Measurements from ENCODE around the gene CTTN.

Gene CTTN

DNA sequence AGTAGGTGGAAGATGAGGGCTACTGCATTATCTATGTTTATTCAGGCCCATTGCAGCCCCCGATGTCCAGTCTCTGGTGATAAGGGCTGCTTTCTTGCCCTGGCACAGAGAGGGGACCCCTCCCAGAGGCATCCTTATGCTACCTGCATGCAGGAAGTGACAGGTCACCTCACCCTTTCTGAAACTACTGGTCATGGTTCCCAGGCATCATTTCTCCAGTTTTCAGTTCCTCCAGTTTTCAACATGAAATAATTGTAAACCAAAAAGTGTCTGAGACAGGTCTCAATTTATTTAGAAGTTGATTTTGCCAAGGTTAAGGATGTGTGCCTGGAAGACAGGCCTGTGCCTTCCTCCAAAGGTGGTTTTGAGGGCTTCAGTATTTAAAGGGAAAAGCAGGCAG lies 57.0 kb downstream of the CTTN start:
- Histone ChIP-seq H3K9ac (ENCODE audit: low read depth, low read length, poor library complexity, severe bottlenecking) (no peak overlapping the region), H3K4me1 (ENCODE audit: insufficient read depth, low read length, poor library complexity, severe bottlenecking) (no peaks in the 10 kb centered on the region), H3K4me3 (ENCODE audit: low read length, poor library complexity, severe bottlenecking) (no peak overlapping the region), H3K9me3 (ENCODE audit: insufficient read depth, low read depth, low read length) (peaks cover 3% of the 10 kb centered on the region; the same call in 1 of the 2 replicates), H3K9me2 (replicated peaks; ENCODE audit: low read depth, low read length) (no peaks in the 10 kb centered on the region), H3K79me2 (ENCODE audit: insufficient read depth, low read length) (no peaks in the 10 kb centered on the region), H3F3A (ENCODE audit: low read depth) (no peaks in the 10 kb centered on the region), H3K27me3 (ENCODE audit: insufficient read depth, low read length, poor library complexity, severe bottlenecking) (no peaks in the 10 kb centered on the region), H3K36me3 (ENCODE audit: insufficient read depth, low read length) (no peaks in the 10 kb centered on the region), H2AFZ (ENCODE audit: low read length) (no peak overlapping the region), H4K20me1 (ENCODE audit: insufficient read depth, low read length, poor library complexity, severe bottlenecking) (no peaks in the 10 kb centered on the region), H3K4me2 (ENCODE audit: low read depth, low read length, poor library complexity, severe bottlenecking) (no peak overlapping the region)
- TF ChIP-seq CTCF (conservative IDR thresholded peaks at IDR 0.05; ENCODE audit: low read length) (no peak), EZH2phosphoT487 (IDR thresholded peaks at IDR 0.05; ENCODE audit: borderline replicate concordance) (no peak)

- Histone ChIP-seq H3K4me1 (ENCODE audit: insufficient read depth, low read length, poor library complexity, severe bottlenecking) (no peaks in the 10 kb centered on the region), H3K4me3 (ENCODE audit: low read length, poor library complexity, severe bottlenecking) (no peak overlapping the region), H3K79me2 (ENCODE audit: insufficient read depth, low read length) (no peaks in the 10 kb centered on the region), H3K36me3 (ENCODE audit: insufficient read depth, low read length) (no peaks in the 10 kb centered on the region), H3K9me2 (replicated peaks; ENCODE audit: low read depth, low read length) (no peaks in the 10 kb centered on the region), H4K20me1 (ENCODE audit: insufficient read depth, low read length, poor library complexity, severe bottlenecking) (no peaks in the 10 kb centered on the region), H3K9me3 (ENCODE audit: insufficient read depth, low read depth, low read length) (no peaks in the 10 kb centered on the region), H3K27me3 (ENCODE audit: insufficient read depth, low read length, poor library complexity, severe bottlenecking) (no peaks in the 10 kb centered on the region), H3K4me2 (ENCODE audit: low read depth, low read length, poor library complexity, severe bottlenecking) (no peak overlapping the region), H3K9ac (ENCODE audit: low read depth, low read length, poor library complexity, severe bottlenecking) (no peak overlapping the region), H2AFZ (ENCODE audit: low read length) (no peak overlapping the region), H3F3A (ENCODE audit: low read depth) (no peaks in the 10 kb centered on the region)
- TF ChIP-seq CTCF (conservative IDR thresholded peaks at IDR 0.05; ENCODE audit: low read length) (no peak), EZH2phosphoT487 (IDR thresholded peaks at IDR 0.05; ENCODE audit: borderline replicate concordance) (no peak)
Measured at GRCh38 chr11:70456921-70457532, 58.7 kb downstream of the CTTN start.

GRCh38 chr11:70458736-70459135 lies 60.4 kb downstream of the CTTN start:
- Histone ChIP-seq H3K79me2 (ENCODE audit: insufficient read depth, low read length) (no peaks in the 10 kb centered on the region), H3K4me3 (ENCODE audit: low read length, poor library complexity, severe bottlenecking) (no peak overlapping the region), H3F3A (ENCODE audit: low read depth) (no peaks in the 10 kb centered on the region), H3K9ac (ENCODE audit: low read depth, low read length, poor library complexity, severe bottlenecking) (no peak overlapping the region), H4K20me1 (ENCODE audit: insufficient read depth, low read length, poor library complexity, severe bottlenecking) (no peaks in the 10 kb centered on the region), H3K9me3 (ENCODE audit: insufficient read depth, low read depth, low read length) (no peaks in the 10 kb centered on the region), H3K4me1 (ENCODE audit: insufficient read depth, low read length, poor library complexity, severe bottlenecking) (no peaks in the 10 kb centered on the region), H2AFZ (ENCODE audit: low read length) (no peak overlapping the region), H3K36me3 (ENCODE audit: insufficient read depth, low read length) (no peaks in the 10 kb centered on the region), H3K9me2 (replicated peaks; ENCODE audit: low read depth, low read length) (no peaks in the 10 kb centered on the region), H3K27me3 (ENCODE audit: insufficient read depth, low read length, poor library complexity, severe bottlenecking) (no peaks in the 10 kb centered on the region), H3K4me2 (ENCODE audit: low read depth, low read length, poor library complexity, severe bottlenecking) (no peak overlapping the region)
- TF ChIP-seq EZH2phosphoT487 (IDR thresholded peaks at IDR 0.05; ENCODE audit: borderline replicate concordance), result no peak
- TF ChIP-seq CTCF (conservative IDR thresholded peaks at IDR 0.05; ENCODE audit: low read length), result no peak
